ENCODE data around the gene SLC37A2. TPM values are rescaled to one million over a fixed set of nuclear protein-coding genes. Genes with fewer than 3 reads are reported as not detected.

The SLC37A2 gene
- total and polyA plus RNA-seq, 2 of the 13 experiments (the other 11 are each of a cell fraction or from before 2014, with no cell fraction given) = 4.6 to 7.1 TPM

GRCh38 chr11:125071846-125072217, 8.7 kb downstream of the SLC37A2 start:
- peak; percentile 32 for ATAC-seq
- Histone ChIP-seq H3K79me2 (ENCODE audit: insufficient read depth, low read length) (no peaks in the 10 kb centered on the region), H3K36me3 (replicated peaks in 1 of 2; ENCODE audit: control insufficient read depth in 1 of 2, insufficient read depth in 2 of 2, low read length in 2 of 2) (no peaks in the 10 kb centered on the region), H3K27me3 (ENCODE audit: control insufficient read depth in 1 of 2, insufficient read depth in 2 of 2, low read length in 2 of 2) (peaks cover 0 to 4% of the 10 kb centered on the region in 2 experiments; a peak in 1 of 5 replicates), H3K4me3 (replicated peaks in 1 of 3; ENCODE audit: insufficient read depth in 1 of 3, low read depth in 2 of 3, low read length in 3 of 3) (peak overlapping the region in 1 of 3 experiments; percentile 41; a peak in 2 of 6 replicates), H2AFZ (ENCODE audit: low read length) (no peak overlapping the region), H4K20me1 (ENCODE audit: insufficient read depth, low read length) (no peaks in the 10 kb centered on the region), H3K9ac (ENCODE audit: insufficient read depth, low read depth, low read length) (no peak overlapping the region), H3K27ac (ENCODE audit: extremely low read length, insufficient read depth, low read length) (no peak overlapping the region), H3K9me3 (ENCODE audit: low read length) (no peaks in the 10 kb centered on the region), H3K4me1 (ENCODE audit: insufficient read depth, low read length) (peaks cover 65% of the 10 kb centered on the region), H3K4me2 (ENCODE audit: low read depth, low read length) (peak overlapping the region; percentile 77)
- no peak for FAIRE-seq
- TF ChIP-seq ZBTB7B (CRISPR knock-in tag; IDR thresholded peaks at IDR 0.05) = 0 out of 2 replicates have a peak, but pooled peaks have one; percentile 7
- no peak for TF ChIP-seq ZNF513 (CRISPR knock-in tag; conservative IDR thresholded peaks at IDR 0.05)
- intact Hi-C loops (cut with micrococcal nuclease; ENCODE audit: unreplicated experiment) = no loop called here
- 0% methylated on average over 4 of the region's 6 CpGs for WGBS (ENCODE audit: low lambda C conversion rate)
- BruUV-seq (replicated peaks) = no TSS peak
- ChIA-PET POLR2A (interaction anchor here (0.9 to 2.9 kb wide), 5 partner anchors 9 to 118 kb away, joined by 3 to 9 read pairs (median 3); partner anchors contain the start of genes CCDC15, SLC37A2 and TMEM218), CTCF (ENCODE audit: low intra/inter-chr PET ratio, low total read pairs) (no interaction called here)
- no peak for DNase-seq (ENCODE audit: low spot score)
- in situ Hi-C loops (cut with HindIII; ENCODE audit: extremely low pct_ligation_motif_present, low pct_unique_long_range_greater_than_20kb) = no loop called here

- peaks cover 0 to 4% of the 10 kb centered on the region in 2 experiments; a peak in 1 of 5 replicates for H3K27me3 ChIP-seq (ENCODE audit: control insufficient read depth in 1 of 2, insufficient read depth in 2 of 2, low read length in 2 of 2)
- in situ Hi-C loops (cut with HindIII; ENCODE audit: extremely low pct_ligation_motif_present, low pct_unique_long_range_greater_than_20kb) = no loop called here
- no peak overlapping the region for H3K9ac ChIP-seq (ENCODE audit: insufficient read depth, low read depth, low read length)
- no peaks in the 10 kb centered on the region for H3K79me2 ChIP-seq (ENCODE audit: insufficient read depth, low read length)
- no peak overlapping the region for H2AFZ ChIP-seq (ENCODE audit: low read length)
- no TSS peak for BruUV-seq (replicated peaks)
- 27% methylated on average over 11 of the region's 12 CpGs for WGBS (ENCODE audit: low lambda C conversion rate)
- intact Hi-C loops (cut with micrococcal nuclease; ENCODE audit: unreplicated experiment) = no loop called here
- ChIA-PET CTCF (ENCODE audit: low intra/inter-chr PET ratio, low total read pairs) (no interaction called here), POLR2A (interaction anchor here (0.9 to 2.9 kb wide), 4 partner anchors 9 to 118 kb away, joined by 3 to 9 read pairs (median 7); partner anchors contain the start of genes CCDC15, SLC37A2 and TMEM218)
- H3K36me3 ChIP-seq (replicated peaks in 1 of 2; ENCODE audit: control insufficient read depth in 1 of 2, insufficient read depth in 2 of 2, low read length in 2 of 2) = no peaks in the 10 kb centered on the region
- DNase-seq (ENCODE audit: low spot score) = peak; percentile 45
- peak overlapping the region; percentile 77 for H3K4me2 ChIP-seq (ENCODE audit: low read depth, low read length)
- H3K27ac ChIP-seq (ENCODE audit: extremely low read length, insufficient read depth, low read length) = no peak overlapping the region
- no peak for FAIRE-seq
- no peaks in the 10 kb centered on the region for H4K20me1 ChIP-seq (ENCODE audit: insufficient read depth, low read length)
- no peak overlapping the region; a peak in 2 of 6 replicates for H3K4me3 ChIP-seq (replicated peaks in 1 of 3; ENCODE audit: insufficient read depth in 1 of 3, low read depth in 2 of 3, low read length in 3 of 3)
- H3K4me1 ChIP-seq (ENCODE audit: insufficient read depth, low read length) = peaks cover 65% of the 10 kb centered on the region
- ATAC-seq = peak; percentile 15
- no peaks in the 10 kb centered on the region for H3K9me3 ChIP-seq (ENCODE audit: low read length)
- TF ChIP-seq ZBTB1 (CRISPR knock-in tag; IDR thresholded peaks at IDR 0.05; ENCODE audit: borderline replicate concordance) = no peak
- no peak for TF ChIP-seq POGK (CRISPR knock-in tag; conservative IDR thresholded peaks at IDR 0.05)
- TF ChIP-seq ZNF687 (CRISPR knock-in tag; IDR thresholded peaks at IDR 0.05) = peak; percentile 57
- TF ChIP-seq ZNF839 (CRISPR knock-in tag; IDR thresholded peaks at IDR 0.05; ENCODE audit: borderline replicate concordance) = no peak
- TF ChIP-seq ZNF576 (CRISPR knock-in tag; IDR thresholded peaks at IDR 0.05) = no peak
These were observed 9.3 kb downstream of the SLC37A2 start for GRCh38 chr11:125072218-125072960.
